ENCODE measurements around the gene GET4.

GET4 gene

DNA sequence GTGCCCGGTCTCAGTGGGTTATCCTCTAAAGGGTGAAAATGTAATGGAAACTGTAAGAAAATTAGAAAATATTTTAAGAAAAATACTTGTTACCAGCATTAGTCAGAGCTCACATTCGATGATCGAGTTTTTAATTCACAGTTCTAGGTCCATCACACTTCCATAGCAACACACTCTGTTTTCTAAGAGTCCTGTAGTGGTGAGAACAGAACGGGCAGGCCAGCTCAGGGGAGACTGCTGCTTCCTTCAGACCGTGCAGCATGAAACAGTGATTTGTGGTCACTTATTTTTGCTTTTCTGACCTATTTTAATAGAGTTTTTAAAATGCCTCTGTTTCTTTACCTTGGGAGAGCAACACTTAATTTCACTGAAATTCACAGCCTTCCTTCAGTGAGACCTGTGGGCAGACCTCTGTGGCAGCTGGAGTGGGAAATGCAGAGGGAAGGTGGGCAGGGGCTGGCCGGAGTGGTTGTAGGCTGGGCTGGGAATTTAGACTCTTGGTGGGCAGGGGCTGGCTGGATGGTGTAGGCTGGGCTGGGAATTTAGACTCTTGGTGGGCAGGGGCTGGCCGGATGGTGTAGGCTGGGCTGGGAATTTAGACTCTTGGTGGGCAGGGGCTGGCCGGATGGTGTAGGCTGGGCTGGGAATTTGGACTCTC lies 42.6 kb upstream of the GET4 start:
- no peak overlapping the region for H3K27ac ChIP-seq
- TF ChIP-seq, protein P1, sequence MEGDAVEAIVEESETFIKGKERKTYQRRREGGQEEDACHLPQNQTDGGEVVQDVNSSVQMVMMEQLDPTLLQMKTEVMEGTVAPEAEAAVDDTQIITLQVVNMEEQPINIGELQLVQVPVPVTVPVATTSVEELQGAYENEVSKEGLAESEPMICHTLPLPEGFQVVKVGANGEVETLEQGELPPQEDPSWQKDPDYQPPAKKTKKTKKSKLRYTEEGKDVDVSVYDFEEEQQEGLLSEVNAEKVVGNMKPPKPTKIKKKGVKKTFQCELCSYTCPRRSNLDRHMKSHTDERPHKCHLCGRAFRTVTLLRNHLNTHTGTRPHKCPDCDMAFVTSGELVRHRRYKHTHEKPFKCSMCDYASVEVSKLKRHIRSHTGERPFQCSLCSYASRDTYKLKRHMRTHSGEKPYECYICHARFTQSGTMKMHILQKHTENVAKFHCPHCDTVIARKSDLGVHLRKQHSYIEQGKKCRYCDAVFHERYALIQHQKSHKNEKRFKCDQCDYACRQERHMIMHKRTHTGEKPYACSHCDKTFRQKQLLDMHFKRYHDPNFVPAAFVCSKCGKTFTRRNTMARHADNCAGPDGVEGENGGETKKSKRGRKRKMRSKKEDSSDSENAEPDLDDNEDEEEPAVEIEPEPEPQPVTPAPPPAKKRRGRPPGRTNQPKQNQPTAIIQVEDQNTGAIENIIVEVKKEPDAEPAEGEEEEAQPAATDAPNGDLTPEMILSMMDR (IDR thresholded peaks at IDR 0.05), result no peak
- TF ChIP-seq ZFX (IDR thresholded peaks at IDR 0.05; ENCODE audit: borderline replicate concordance), result no peak

DNA sequence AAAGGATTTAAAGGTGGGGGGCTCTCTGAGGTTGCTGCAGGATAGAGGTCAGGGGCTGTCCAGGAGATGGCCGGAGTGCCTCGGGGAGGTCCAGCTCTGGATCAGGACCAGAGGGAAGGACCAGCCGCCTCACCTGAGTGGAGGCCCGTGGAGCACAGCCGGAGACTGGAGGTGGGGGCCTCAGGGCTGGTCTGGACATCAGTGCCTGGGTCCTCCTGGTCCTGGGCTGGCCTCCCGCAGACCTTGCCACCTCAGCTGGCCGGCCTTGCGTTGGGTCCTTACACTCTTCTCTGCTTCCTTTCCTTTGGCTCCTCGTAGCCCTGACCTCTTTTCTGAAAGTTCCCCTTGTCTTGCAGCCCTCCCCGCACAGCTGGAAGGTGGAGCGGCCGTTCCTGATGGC lies 42.1 kb upstream of the GET4 start:
- TF ChIP-seq, protein P1 (IDR thresholded peaks at IDR 0.05), result no peak
- no peak for TF ChIP-seq ZFX (IDR thresholded peaks at IDR 0.05; ENCODE audit: borderline replicate concordance)
- H3K27ac ChIP-seq, result no peak overlapping the region

DNA sequence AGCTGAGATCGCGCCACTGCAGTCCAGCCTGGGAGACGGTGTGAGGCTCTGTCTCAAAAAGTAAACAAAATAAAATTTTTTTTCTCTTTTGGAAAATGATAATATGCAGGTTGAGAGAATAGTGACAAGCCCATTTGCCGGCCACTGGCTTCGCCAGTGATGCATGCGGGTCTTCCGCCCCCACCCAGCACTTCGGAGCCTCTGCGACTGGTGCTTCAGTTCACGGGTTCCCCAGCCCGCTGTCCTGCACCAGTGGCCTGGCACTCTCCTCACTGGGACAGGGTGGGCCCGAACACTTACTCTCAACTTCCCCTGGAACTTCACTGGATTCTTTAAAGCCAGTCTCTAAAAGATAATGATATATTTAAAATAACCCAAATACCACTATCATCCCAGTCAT lies 41.3 kb upstream of the GET4 start:
- no peak overlapping the region for H3K27ac ChIP-seq
- TF ChIP-seq, protein P1 (IDR thresholded peaks at IDR 0.05), result no peak
- TF ChIP-seq ZFX (IDR thresholded peaks at IDR 0.05; ENCODE audit: borderline replicate concordance), result no peak

DNA sequence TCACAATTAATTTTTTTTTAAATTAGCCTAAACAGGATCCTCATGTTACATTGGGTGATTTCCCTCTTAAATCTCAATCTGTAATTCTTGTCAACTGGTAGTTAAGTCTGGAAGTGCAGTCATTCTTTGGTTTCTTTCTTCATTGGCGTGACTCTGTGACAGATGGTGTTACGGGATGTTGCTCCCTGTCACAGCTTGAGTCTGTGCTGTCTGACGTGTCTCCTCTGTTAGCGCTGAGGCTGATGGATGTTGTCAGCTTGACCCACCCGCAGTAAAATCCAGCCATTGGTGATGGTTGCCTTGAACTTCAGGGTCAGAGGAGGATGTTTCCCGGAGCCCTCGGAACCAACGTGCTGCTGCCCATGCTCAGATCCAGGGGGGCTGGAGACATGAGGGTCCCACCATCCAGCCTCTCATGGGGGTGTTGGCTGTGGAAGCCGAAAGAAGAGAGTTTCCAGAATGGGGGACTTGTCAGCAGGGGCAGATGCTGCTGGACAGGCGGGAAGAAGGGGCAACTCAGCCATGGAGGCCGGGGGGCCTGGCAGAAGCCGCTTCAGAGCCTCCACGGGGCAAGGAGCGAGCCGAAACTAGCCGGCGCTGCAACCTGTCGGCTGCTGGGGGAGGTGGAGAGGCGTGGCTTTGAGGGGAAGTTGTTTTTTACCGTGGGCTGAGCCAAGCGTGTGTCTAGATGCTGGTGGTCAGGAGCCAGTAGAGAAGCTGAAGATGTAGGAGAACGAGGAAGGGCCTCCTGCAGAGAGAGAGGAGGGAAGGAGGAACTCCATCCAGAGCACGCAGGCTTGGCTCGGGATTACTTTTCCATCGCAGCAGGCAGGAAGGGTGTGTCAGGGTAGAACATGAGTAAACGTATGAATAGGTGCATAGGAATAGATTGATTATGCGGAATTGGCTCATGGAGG lies 40.6 kb upstream of the GET4 start:
- no peak for TF ChIP-seq ZFX (IDR thresholded peaks at IDR 0.05; ENCODE audit: borderline replicate concordance)
- TF ChIP-seq, protein P1 (IDR thresholded peaks at IDR 0.05), result no peak
- H3K27ac ChIP-seq, result peak overlapping the region; percentile 35; the same call in 1 of the 2 replicates

DNA sequence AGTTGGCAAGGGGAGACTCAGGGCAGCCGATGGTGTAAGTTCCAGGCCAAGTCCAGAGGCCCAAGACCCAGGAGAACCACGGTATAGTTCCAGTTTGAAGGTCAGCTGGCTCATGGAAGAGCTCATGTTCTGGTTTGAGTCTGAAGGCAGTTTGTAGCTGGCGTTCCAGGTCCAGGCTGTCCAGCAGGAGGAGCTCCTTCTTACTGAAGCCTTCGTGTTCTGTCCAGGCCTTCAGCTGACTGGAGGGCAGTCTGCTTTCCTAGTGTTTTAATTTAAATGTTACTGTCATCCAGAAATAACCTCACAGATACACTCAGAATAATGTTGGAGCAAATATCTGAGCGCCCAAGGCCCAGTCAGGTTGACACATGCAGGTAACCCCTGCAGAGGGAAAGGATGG lies 39.9 kb upstream of the GET4 start:
- peak overlapping the region; percentile 35; the same call in 1 of the 2 replicates for H3K27ac ChIP-seq
- TF ChIP-seq ZFX (IDR thresholded peaks at IDR 0.05; ENCODE audit: borderline replicate concordance), result no peak
- TF ChIP-seq, protein P1 (IDR thresholded peaks at IDR 0.05), result peak; percentile 82

DNA sequence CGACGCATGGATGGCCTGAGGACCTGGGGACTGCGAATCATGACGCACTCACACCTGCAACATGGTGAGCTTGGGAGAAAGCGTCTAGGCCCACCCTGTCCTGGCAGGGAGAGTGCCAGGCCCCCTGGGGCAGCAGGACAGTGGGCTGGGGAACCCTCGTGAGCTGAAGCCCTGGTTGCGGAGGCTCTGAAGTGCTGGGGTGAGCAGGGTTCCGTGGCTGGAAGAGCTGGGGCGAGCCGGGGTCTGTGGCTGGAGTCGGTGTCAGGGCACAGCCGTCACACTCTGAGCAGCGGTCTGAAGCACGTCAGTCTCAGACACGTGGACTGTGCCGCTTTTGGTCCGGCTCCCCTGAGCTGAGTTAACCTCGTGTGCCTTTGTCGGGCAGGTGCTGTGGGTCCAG lies 39.4 kb upstream of the GET4 start:
- H3K27ac ChIP-seq, result peak overlapping the region; percentile 35; the same call in 1 of the 2 replicates
- TF ChIP-seq, protein P1 (IDR thresholded peaks at IDR 0.05), result no peak
- TF ChIP-seq ZFX (IDR thresholded peaks at IDR 0.05; ENCODE audit: borderline replicate concordance), result no peak

Data from 22Rv1 (cell line).